ENCODE measurements around the gene STAT1.

STAT1 gene

DNA sequence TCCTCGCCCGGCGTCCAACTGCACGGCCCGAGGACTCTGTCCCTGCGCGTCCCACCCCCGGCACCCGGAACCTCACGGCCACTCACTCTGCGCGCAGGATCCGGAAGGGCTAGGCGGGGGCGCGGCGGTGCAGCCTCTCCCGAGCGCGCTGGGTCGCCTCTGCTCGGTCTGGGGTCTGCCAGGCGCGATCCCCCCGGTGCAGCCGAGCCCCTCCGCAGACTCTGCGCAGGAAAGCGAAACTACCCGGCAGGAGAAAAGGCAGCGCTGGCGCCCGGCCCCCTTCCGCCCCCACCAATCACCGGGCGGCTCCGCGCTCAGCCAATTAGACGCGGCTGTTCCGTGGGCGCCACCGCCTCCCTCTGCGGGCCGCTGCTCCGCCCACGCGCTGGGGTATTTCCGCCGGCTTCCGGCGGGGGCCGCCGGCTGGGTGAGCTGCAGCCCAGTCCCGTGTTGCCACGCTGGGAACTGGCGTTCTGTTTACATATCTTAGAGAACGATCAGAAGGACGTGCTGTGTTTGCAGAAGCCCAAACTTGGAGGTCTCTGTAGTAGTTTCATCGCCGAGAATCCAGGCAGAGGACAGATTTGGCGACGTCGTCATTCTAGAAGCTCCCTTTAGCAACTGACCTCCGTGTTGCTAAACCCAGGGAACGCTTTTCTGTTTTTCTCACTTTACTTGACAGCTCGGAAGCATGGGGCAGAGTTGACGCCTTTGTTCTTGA is at the start of gene STAT1:
Gene STAT1 (minus strand): TSS at position 240 of the 721 bp plus-strand sequence. CDS start 4,168 bp downstream, outside the sequence.
- DNase-seq (ENCODE audit: low read depth), result peak; percentile 91

DNA sequence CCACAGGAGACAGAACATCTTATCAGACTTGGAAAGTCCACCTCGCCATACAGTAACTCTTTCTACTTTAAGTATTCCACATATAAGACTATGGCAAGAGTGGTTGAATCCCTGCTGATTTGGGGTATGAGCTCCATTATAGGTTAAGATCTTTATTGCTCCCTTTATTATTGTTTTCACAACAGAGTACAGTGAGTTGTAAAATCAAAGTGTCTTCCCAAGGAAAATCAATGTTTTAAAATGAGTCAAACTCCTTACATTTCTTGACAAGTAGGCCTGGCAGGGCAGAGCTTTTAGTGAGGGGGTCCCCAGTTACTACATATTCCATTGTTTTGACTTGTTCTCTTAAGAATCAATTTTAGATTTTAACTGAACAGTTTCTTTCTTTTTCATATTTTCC is 49.6 kb upstream of the STAT1 start:
- DNase-seq (ENCODE audit: low read depth), result no peak

DNA sequence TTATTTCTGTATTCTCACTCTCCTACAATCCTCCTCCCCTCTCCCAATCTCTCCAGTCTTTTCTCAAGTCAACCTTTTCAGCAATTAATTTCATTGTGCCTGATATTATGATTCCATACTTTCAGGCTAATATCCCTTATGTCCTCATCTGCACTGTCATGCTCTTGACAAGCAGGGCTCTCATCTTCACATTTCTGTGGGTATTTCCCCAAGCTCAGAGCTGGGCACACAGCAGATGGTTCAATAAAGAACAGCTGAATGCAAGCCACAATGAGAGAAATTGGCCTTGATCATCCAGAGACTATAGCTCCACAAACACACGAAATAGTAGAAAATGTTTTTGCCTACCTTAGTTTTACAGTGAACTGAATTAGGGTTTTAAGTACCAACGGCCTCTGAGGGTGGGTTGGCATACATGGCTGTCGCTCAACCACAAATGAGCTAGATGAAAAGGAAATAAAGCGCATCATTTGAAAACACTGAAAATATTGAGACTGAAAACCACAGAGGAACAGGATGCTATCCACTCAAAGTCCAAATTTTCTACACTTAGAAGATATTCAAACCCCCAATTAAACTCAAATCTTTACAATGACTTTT is 47.5 kb upstream of the STAT1 start:
- no peak for DNase-seq (ENCODE audit: low read depth)

DNA sequence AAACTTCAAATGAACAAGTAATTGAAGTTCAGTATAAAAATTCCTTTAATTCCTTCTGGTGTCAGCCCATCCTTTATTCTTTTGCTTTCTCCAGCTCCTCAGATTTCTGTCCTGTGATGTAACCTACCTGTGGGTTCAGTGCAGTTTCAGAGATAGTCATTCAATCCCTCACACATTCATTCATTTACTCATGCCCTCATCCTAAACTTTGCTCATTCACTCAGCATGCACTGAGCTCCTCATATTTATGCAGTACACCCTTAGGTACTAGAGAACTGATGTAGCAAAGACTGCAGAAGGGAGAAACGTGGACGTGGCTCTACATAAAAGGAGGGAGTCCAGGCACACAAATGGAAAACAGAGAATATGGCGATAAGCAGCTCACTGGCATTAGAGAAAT is 45.3 kb upstream of the STAT1 start:
- no peak for DNase-seq (ENCODE audit: low read depth)

DNA sequence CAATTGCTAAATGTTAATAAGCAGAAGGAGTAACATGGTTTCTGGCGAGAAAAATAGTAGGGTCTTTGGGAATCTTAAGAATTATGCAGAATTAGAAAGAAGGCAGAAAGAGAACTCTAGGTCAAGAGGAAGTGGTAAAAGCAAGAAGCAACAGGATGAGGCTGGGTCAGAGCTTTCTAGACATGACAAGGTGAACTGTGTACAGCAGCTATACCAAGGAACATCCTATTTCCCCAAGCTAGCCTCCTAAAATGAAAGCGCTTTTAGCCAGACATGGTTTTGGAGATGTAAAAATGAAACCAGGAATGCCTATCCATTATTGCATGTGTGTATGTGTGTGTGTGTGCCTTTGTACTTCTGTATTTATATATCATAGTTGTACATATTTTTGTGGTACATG is 42.3 kb upstream of the STAT1 start:
- no peak for DNase-seq (ENCODE audit: low read depth)

DNA sequence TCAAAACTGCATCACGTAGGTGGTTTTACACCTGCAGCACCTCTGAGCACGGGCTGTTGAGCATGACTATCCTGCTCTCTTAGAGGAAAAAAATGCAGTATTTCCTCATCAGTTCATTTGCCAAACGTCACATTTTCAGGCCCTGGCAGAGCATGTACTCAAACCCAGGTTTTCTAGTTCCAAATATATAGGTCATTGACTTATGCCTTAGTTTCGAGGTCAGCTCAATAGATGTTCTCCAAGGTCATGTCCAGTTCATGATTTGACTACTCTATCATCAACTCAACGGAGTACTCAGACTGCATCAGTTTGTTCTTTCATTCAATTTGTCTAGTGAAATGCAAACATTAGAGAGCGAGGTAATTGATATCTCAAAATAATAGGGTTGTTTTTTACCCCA is 39.3 kb upstream of the STAT1 start:
- DNase-seq (ENCODE audit: low read depth), result no peak

DNA sequence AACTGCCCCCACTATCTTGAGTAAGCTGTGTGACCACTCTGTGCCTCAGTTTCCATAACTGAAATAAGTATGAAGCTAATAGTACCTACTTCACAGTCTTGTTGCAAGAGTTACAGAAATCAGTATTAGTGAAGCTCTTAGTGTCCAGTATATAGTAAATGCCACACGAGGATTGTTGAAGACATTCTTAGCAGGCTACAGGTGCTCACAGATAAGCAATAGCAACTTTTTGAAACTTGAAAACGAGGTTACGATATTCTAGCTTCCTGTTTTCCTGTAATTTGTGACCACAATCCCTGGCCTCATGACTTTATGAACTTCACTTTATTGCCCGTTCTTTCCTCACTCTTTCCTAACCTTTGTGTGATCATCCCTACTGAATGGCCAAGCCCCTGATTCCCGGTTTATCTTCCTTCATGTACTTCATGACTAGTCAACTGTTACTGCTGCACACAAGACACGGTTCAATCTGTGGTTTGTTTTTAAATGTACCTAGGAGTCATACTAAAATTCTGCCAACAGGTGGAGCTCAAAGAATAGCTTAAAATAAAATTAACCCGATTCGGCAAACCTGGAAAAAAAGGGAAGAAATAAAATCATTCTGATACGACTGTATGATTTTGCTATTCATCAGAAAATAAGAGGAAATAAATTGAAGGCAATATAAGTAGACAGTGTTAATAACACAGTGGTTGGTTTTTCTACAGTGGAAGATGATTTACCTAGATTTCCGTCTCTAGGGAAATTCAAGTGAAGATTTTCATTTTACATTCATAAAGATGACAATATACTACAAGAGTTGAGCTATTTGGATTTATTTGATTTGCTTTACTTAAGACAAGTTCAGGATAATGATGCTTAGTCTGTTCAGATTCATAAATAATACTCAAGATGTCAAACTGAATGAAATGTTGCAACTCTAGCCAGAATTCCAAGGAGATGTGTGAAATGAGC is 38.1 kb upstream of the STAT1 start:
- peak; percentile 43 for DNase-seq (ENCODE audit: low read depth)

DNA sequence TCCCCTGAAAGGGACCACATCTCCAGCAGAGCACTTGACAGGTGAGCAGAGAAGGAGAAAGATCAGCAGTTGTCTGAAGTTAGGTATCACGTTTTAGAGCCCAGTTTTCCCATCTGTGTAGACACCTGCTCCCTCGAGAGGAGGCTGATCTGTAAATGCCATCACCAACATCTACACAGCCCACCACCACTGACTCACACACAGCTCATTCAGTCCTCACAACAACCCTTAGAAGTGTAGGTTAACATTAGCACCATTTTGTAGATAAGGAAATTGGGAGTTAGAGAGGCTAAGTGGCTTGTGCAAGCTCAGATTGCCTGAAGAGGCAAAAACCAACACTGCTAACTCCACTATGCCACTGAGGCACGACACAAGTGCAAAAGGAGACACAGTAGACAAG is 37.2 kb upstream of the STAT1 start:
- no peak for DNase-seq (ENCODE audit: low read depth)

DNA sequence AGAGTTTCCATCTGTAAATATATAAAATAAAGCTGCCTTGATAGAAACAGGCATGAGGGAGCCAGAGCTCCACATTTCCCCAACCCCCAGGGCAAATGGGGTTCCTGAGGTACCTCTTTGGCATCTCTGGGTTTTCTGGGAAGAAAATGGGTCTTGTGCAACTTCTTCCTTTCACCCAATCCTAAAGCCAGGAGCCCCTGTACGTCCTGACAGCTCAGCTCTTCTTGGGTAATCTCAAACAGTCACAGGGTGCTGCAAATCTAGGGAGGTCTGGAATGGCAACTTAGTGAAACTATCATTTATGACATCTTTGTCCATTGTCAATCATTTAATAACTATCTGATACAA is 36.6 kb upstream of the STAT1 start:
- DNase-seq (ENCODE audit: low read depth), result peak; percentile 88

DNA sequence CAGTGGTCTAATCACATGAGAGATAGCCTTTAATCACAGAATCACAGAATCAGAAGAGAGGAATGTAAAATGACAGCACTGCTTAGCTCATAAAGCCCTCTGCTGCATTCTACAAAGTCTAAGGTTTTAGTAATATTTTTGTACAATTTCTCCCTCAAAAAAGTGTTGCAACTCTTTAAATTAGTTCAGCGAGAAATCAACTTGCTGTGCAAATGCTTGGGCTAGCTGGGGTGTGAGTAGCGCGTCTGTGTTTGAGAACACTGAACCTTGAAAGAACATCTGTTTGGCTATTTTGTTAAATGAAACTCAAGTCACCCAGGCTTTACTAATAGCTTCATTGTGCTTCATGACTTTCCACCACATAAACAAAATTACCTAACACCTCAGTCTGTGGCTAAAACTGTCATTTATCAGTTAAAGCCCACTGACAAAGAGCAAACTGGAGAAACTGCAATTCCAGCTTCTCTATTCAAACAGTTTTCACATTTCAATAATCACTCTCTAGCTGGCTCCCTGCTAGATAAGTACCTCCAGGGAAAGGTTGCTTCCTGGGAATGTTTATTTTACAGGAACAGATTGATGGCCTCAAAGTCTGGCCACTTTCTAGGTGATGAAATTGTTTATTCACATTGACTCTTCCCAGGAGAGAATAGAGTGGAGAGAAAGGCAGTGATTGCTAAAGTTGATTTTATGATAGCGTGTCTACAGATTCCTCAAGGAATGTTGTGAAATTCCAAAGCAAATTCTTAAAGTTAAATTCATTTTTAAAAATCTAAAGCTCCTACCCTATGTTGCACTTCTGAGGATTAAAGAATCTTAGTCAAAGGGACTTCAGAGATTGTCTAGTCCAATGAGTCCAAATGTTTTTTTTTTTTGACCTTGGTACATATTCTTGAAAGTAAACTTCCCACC is 36.0 kb upstream of the STAT1 start:
- DNase-seq (ENCODE audit: low read depth), result peak; percentile 89

DNA sequence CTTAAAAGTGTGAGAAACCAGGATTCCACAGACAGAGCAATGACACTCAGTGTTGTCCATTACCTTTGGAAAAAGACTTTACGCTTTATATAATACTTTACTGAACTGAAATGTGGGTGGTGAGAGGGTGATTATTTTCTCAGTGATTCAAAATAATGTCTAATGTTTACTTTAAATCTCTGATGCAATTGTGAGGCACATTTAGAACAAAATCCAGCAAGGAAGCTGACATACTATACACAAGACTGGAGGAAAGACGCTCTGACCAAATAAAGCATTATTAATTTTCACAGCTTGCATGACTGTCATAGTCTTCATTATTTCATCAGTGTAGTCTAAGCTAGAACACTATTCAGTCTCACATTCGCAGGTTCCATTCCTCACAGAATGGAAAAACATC is 34.1 kb upstream of the STAT1 start:
- DNase-seq (ENCODE audit: low read depth), result peak; percentile 75

DNA sequence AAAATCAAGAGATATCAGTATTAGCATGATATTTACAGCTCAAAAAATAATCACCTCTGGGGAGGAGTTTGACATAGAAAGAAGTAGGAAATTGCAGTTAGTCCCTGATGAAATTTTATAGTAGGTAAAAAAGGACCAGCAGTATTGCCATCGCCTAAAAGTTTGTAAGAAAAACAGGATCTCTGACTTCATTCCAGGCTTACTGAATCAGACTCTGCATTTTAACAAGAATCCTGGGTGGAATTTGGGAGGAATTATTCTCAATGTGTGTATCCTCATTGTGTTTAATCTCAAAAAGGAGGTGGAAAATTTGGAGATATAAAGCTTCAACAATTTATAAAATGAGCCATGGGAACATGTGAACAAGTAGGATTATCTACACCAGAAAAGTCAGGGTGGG is 31.2 kb upstream of the STAT1 start:
- DNase-seq (ENCODE audit: low read depth), result peak; percentile 9

DNA sequence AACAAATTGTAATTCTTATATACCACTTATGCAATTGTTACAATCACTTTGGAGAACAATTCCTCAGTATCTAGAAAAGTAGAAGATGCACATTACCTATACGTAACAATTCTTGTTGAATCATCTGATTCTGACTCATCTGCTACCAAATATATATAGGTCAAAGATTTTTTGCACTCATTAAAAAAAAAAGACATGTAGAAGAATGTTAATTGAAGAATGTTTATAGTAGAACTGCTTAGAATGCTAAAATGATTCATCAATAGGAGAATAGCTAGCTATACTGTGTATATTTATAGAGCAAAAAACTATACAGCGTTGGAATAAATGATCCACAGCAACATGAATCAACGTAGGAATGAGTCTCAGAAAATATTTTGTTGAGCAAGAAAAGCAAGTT is 29.5 kb upstream of the STAT1 start:
- peak; percentile 27 for DNase-seq (ENCODE audit: low read depth)

DNA sequence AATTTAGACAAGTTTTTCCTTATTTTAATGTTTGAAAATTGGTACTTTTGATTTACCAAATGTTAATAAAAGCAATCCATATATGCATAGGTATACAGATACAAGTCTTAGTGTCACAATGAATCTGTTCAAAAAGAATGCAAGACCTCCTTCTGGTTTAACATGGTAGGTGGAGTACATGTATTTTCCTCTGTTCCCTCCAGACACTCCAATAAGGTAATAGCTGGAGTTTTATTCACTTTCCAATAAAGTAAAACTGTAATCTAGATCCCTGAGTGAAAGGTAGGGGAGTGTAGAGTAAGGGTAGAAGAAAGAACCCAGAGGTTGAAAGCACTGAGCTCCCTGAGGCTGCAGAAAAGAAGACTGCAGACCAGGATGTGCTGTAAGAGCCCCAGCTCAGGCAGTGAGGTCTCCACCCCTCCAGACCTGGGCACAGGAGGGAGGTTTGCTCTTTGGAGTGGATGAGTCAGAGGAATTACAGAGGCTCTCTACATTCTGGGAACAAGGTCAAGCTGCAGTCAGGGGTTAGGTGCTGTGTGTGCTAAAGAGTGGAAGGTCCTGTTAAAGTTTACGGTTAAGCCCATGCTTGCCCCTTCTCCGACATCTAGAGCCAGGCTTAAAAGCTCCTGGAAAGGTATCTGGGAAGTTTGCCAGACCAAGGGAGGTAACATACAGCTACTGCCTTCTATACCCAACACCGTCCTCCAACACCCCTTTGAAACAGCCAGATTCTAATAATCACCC is 27.6 kb upstream of the STAT1 start:
- DNase-seq (ENCODE audit: low read depth), result no peak

DNA sequence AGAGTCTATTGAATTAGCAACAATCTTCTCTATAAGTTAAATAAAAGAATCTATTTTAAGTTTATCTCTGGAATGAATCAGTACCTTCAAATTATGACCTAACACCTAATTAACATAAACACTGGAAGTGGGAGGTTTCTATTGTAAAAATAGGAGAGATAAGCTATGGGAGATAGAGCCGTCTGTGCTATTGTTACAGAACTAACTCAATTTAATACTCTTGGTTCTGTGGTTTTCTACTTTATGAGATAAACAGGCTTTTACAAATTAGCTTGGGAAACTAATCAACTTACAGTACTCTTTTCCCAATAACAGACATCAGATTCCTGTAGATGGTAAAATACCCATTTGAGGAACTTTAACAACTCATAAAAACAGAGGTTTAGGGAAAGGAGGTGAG is 25.6 kb upstream of the STAT1 start:
- no peak for DNase-seq (ENCODE audit: low read depth)

DNA sequence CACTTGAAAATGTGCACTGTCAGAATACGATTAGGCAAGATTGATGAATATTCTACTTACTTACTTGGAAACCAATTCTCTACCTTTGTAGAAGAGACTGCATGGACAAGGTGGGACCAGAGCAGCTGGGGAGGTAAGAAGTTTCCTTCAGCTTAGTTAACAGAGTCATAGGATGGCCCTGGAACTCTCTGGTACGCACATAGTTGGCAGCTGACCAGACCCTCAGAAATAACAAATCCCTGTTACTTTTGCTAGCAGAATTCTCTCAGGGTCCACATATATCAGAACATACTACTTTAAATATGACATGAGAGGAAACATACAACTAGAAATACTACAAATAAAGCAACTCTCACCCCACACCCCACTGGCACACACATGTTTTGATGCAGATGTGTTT is 24.8 kb upstream of the STAT1 start:
- DNase-seq (ENCODE audit: low read depth), result no peak

DNA sequence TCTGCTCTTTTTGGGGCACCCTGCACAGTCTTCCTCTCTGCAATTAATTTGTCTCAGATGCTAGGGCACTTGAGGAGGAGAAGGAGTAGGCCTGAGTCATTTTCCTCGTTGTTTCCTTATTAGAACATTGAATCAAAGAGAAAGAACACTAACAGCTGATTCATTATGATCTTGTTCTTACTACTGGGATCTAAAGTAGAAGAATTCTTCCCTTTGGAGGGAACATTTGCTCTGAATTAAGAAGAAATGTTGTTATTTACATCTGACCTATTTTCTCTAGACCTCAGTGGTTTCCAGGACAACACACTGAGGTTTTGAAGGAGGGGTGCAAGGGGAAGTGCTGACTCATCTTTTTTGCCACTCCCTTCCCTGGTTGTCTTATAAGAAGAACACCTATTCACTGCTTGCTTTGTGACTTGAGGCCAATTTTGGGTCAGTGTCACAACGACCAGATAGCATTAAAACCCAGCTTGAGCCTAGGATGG is 24.3 kb upstream of the STAT1 start:
- DNase-seq (ENCODE audit: low read depth), result peak; percentile 97

DNA sequence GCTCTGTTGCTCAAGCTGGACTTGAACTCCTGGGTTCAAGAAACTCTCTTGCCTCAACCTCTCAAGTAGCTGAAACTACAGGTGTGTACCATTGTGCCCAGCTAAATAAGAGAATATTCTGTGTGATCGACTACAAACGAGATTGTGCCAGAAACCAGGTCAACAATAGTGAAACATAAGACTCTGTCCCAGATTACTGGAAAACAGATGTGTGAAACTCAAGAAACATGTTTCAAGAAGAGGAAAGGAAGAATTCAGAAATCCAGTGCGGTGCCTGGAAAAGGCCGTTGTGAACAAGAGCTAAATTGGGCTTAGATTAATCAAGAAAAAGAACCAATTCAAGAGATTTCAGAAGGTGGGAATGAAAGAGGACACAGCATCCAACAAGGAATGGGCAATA is 23.4 kb upstream of the STAT1 start:
- peak; percentile 70 for DNase-seq (ENCODE audit: low read depth)

DNA sequence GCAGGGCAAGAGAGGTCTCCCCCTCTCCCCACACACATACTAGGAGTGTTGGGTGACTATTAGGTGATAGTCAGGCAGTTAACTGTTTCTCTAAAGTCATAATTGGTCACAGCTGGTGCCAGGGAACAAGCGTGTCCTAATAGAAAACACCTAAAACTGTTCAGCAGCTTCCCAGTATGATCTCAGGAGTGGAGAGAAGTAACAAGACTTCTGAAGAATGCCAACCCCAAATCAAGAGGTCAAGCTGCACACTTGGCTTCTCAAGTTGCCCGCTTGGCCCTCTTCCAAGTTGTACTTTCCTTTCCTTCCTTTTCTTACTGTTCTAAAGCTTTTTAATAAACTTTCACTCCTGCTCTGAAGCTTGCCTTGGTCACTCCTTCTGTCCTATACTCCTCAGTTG is 22.4 kb upstream of the STAT1 start:
- peak; percentile 63 for DNase-seq (ENCODE audit: low read depth)

DNA sequence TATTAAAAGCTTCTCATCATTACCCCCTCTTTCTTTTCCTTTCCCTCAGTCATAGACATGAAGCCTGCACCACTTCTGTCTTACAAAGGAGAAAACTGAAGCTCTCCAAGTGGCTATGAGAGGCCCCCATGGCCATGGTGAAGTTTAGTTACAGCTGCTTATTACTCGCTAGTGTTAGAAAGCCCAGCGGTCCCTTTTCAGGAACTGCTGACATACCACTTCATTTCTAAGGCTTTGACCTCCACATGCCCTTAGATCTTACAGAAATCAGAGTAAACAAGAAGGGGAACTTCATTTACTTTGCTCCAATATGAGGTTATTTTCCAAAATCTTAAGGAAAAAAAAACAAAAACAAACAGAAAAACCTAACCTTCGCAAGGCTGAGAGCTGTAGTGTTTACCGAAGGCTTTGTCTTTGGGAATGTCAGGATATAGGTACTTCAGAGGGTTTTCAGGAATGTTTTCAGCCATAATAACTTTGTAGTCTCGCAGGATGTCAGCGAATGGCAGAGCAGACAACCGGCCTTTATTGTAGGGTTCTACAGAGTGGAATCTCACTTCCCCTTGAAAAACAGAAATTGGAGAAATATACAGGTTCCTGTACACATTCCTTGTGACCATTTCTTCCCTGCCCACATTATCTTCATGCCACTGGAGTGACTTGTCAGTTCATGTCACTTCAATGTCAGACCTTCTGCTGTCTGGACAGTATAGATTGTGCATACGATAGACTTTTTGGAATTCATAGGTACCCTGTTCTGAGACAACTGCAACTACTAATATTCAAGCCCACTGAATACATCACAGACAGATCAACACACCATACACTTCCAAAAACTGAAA is 18.8 kb upstream of the STAT1 start:
- no peak for DNase-seq (ENCODE audit: low read depth)
